Vagina (tissue), 2 donors: Measurements from ENCODE around the gene ENPP6.

Experiments used
- POLR2AphosphoS5 ChIP-seq, 2 donors: sonication (generic); formaldehyde crosslinking; IDR thresholded peaks; one replicate each; pipeline ENCODE4 v1.9.0; 2017; ENCODE audit warnings: antibody characterized with exemption in 2 of 2, mild to moderate bottlenecking in 2 of 2, low read depth in 1 of 2; ENCODE audit not compliant: insufficient read depth in 1 of 2
- TF ChIP-seq, protein P1 (sequence below), 3 experiments: fragments of 450-650 bp in 2 of 3; fragments of 200-600 bp in 1 of 3; sonication (generic) in 1 of 3; IDR thresholded peaks; one replicate each; pipeline ENCODE4 v1.5.1; 2017 to 2019; ENCODE audit warnings: antibody characterized with exemption in 3 of 3, mild to moderate bottlenecking in 2 of 3, moderate library complexity in 2 of 3

DNA sequence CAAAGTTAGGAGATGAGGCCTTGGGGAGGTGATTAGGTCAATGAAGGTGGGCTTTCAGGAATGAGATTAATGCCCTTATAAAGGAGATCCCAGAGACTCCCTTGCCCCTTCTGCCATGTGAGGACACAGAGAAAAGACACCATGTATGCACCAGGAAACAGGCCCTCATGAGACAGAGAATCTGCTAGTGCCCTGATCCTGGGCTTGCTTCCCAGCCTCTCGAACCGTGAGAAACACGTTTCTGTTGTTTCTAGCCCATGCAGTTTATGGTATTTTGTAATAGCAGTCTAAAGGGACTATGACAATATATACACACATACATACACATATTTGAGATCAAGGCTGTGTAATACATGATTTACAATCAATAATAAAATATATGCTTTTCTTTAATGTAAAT, 41.4 kb upstream of the ENPP6 start:
- TF ChIP-seq, protein P1, sequence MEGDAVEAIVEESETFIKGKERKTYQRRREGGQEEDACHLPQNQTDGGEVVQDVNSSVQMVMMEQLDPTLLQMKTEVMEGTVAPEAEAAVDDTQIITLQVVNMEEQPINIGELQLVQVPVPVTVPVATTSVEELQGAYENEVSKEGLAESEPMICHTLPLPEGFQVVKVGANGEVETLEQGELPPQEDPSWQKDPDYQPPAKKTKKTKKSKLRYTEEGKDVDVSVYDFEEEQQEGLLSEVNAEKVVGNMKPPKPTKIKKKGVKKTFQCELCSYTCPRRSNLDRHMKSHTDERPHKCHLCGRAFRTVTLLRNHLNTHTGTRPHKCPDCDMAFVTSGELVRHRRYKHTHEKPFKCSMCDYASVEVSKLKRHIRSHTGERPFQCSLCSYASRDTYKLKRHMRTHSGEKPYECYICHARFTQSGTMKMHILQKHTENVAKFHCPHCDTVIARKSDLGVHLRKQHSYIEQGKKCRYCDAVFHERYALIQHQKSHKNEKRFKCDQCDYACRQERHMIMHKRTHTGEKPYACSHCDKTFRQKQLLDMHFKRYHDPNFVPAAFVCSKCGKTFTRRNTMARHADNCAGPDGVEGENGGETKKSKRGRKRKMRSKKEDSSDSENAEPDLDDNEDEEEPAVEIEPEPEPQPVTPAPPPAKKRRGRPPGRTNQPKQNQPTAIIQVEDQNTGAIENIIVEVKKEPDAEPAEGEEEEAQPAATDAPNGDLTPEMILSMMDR (IDR thresholded peaks at IDR 0.05): no peak
- no peak for TF ChIP-seq POLR2AphosphoS5 (IDR thresholded peaks at IDR 0.05; ENCODE audit: insufficient read depth in 1 of 2, low read depth in 1 of 2)
